ENCODE data around the gene PTPRE.

- TF ChIP-seq CTCF (IDR thresholded peaks at IDR 0.05) (no peak), POLR2A (IDR thresholded peaks at IDR 0.05) (no peak), POLR2AphosphoS5 (IDR thresholded peaks at IDR 0.05) (no peak)
Measured at GRCh38 chr10:127989481-127990012, 82.6 kb downstream of the PTPRE start.

All from breast epithelium (tissue), 3 donors.